Mammary microvascular endothelial cell (primary cell): ENCODE measurements around the gene NACAD. TPM values are rescaled to one million over a fixed set of nuclear protein-coding genes. Genes with fewer than 3 reads are reported as not detected.

ENCODE experiments used
- total RNA-seq: library from RNA; depleted of rRNA; stranded (reverse); fragments of >200 nt; gene quantifications from 2 replicates; pipeline ENCODE4 v1.2.3, GENCODE V29; 2015

The NACAD gene, protein sequence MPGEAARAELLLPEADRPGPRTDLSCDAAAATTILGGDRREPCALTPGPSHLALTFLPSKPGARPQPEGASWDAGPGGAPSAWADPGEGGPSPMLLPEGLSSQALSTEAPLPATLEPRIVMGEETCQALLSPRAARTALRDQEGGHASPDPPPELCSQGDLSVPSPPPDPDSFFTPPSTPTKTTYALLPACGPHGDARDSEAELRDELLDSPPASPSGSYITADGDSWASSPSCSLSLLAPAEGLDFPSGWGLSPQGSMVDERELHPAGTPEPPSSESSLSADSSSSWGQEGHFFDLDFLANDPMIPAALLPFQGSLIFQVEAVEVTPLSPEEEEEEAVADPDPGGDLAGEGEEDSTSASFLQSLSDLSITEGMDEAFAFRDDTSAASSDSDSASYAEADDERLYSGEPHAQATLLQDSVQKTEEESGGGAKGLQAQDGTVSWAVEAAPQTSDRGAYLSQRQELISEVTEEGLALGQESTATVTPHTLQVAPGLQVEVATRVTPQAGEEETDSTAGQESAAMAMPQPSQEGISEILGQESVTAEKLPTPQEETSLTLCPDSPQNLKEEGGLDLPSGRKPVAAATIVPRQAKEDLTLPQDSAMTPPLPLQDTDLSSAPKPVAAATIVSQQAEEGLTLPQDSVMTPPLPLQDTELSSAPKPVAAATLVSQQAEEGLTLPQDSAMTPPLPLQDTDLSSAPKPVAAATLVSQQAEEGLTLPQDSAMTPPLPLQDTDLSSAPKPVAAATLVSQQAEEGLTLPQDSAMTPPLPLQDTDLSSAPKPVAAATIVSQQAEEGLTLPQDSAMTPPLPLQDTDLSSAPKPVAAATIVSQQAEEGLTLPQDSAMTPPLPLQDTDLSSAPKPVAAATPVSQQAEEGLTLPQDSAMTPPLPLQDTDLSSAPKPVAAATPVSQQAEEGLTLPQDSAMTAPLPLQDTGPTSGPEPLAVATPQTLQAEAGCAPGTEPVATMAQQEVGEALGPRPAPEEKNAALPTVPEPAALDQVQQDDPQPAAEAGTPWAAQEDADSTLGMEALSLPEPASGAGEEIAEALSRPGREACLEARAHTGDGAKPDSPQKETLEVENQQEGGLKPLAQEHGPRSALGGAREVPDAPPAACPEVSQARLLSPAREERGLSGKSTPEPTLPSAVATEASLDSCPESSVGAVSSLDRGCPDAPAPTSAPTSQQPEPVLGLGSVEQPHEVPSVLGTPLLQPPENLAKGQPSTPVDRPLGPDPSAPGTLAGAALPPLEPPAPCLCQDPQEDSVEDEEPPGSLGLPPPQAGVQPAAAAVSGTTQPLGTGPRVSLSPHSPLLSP (N-terminal part only)
- total RNA-seq: 0.73 and 1.3 TPM in 2 replicates

DNA sequence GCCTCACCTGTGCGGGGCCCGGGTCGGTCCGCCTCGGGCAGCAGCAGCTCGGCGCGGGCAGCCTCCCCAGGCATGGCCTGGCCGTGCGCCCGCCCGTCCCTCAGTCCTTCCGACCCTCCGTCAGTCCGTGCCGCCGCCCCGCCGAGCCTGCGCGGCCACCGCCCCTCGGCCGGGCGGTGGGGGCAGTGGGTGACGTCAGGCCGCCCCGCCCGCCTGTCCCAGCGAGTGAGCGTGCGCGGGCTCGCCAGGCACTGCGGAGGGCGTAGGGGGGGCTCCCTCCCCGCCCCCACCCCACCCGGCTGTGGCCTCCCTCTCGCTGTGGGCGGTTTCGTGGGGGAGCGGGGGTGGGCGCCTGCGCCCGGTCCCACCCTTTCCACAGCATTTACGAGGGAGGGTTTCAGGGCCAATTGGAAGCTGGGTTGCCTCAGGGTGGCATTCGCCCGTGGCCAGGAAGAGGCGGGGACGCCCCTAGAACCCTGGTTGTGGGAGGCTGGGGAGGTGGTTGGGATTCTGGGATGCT lies at the start of gene NACAD:
Gene NACAD (minus strand): TSS at position 149 of the 520 bp plus-strand sequence. CDS start 75 bp downstream, at position 74.

DNA sequence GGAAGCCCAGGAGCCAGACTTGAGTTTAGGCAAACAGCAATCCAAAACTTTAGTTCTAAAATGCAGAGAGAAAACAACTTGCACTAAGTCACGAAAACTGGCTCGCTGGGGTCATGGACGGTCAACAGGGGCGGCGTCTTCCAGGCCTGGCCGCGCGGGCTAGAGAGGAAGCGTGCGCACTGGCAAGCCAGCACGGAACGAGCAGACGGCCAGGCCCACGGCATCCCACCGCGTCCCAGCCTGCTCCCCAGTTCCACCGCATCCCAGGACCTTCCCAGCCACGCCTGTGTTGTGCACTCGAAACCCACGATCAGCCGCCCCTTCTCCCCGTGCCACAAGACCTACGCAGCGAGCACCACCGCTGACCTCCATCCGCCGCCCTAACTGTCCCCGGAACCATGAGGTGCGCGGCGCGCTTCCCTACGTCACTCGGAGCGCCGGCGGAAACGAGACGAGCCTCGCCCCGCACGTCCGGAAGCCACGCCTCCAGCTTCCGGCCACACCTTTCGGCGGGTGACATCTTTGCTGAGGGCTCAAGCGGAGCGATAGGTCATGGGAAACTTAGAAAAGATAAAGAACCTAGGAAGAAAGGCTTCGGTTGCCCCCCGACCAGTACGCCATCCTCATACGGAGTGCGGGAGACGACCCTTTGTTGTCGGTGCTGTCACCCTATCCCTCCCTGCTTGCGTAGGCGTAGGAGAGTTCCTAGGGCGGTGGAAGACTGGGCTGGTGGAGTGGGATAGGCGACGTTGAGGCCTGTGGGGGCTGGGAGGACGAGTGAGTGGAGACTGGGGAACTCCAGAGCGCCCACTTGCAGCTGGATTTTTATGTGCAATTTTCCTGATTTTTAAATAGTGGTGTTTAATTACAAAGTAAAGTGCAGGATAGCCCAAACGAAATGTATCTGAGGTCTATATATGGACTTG lies 22.8 kb upstream of the NACAD start, which contains the start of gene TBRG4:
Gene TBRG4 (minus strand): TSS at position 400 of the 926 bp plus-strand sequence. CDS start 2,460 bp downstream, outside the sequence.

Other genes with a start within 250 kb of the NACAD start
- gene H2AZ2, start 240.9 kb downstream of the NACAD start, total RNA-seq: 204 and 221 TPM in 2 replicates
- 10.8 and 11.5 TPM in 2 replicates for gene PURB, start 203.4 kb downstream of the NACAD start, total RNA-seq
- gene MYO1G, start 110.0 kb downstream of the NACAD start, total RNA-seq: under 0.01 and 0.25 TPM in 2 replicates
- 60.4 and 65.9 TPM in 2 replicates for gene CCM2, start 88.8 kb downstream of the NACAD start, total RNA-seq
- 70.5 and 73.6 TPM in 2 replicates for gene TBRG4, start 22.7 kb upstream of the NACAD start, total RNA-seq
- gene RAMP3, start 68.8 kb upstream of the NACAD start, total RNA-seq: 7.0 and 8.8 TPM in 2 replicates